GM12878 (cell line): ENCODE data around the gene DEUP1. TPM values are rescaled to one million over a fixed set of nuclear protein-coding genes. Genes with fewer than 3 reads are reported as not detected.

Experiments
- ATAC-seq: fragments of 200-7000 bp; cut with Tn5 transposase; 3 replicates; pipeline ENCODE4 v1.9.1; 2020; ENCODE audit warnings: mild to moderate bottlenecking, moderate library complexity
- BruUV-seq: library from RNA; stranded (reverse); fragments of 400-500 nt; replicated peaks from 2 replicates; lab custom pipeline; 2021; lab: Mats Ljungman, UMichigan
- CTCF ChIA-PET: fragments of 300-600 bp; sonication (Branson Sonifier 250); formaldehyde crosslinking; extraction: SDS; loops from one replicate; lab custom pipeline; 2021; ENCODE audit warnings: inconsistent platforms; lab: Yijun Ruan, JAX
- POLR2A ChIA-PET: fragments of 350-600 bp; formaldehyde crosslinking; extraction: SDS; loops from one replicate; lab custom pipeline; 2021; ENCODE audit warnings: inconsistent platforms; lab: Charles Lee
- RAD21 ChIA-PET: fragments of 300-600 bp; sonication (Branson Sonifier 250); formaldehyde crosslinking; loops from one replicate; lab custom pipeline; 2023; ENCODE audit warnings: antibody characterized with exemption; ENCODE audit not compliant: unreplicated experiment; lab: Charles Lee
- SMC1A ChIA-PET: fragments of 300-600 bp; sonication (Branson Sonifier 250); formaldehyde crosslinking; loops from one replicate; lab custom pipeline; 2023; ENCODE audit not compliant: unreplicated experiment, uncharacterized antibody; lab: Charles Lee
- DNase-seq: peaks from one replicate; pipeline ENCODE4 v3.0.0-alpha.2; 2011; ENCODE audit warnings: low read depth, low spot score
- FAIRE-seq: peaks from 3 replicates; lab custom pipeline; 2011; peaks lifted over from hg19 to GRCh38; lab: Jason Lieb, UNC
- H2AFZ ChIP-seq: 2 replicates; pipeline ENCODE4 v1.6.0; 2011; ENCODE audit warnings: low read depth, low read length, control low read depth; ENCODE audit not compliant: control insufficient read depth
- H3K27ac ChIP-seq: 2 replicates; pipeline ENCODE4 v1.5.1; 2011; ENCODE audit warnings: control low read depth; ENCODE audit not compliant: control insufficient read depth, insufficient read depth
- H3K27me3 ChIP-seq, 2 experiments: replicated peaks in 1 of 2; 2 replicates each; pipeline versions ENCODE4 v1.6.0 to v1.6.1; 2011; ENCODE audit warnings: low read length in 1 of 2; ENCODE audit not compliant: control insufficient read depth in 2 of 2, insufficient read depth in 2 of 2
- H3K36me3 ChIP-seq, 2 experiments: 2 replicates each; pipeline ENCODE4 v1.5.1; 2011; ENCODE audit warnings: low read length in 1 of 2; ENCODE audit not compliant: control insufficient read depth in 2 of 2, insufficient read depth in 2 of 2
- H3K4me1 ChIP-seq: 2 replicates; pipeline ENCODE4 v1.6.1; 2011; ENCODE audit warnings: mild to moderate bottlenecking, low read length, moderate library complexity, mixed read lengths; ENCODE audit not compliant: control insufficient read depth, insufficient read depth
- H3K4me2 ChIP-seq: 2 replicates; pipeline ENCODE4 v1.6.0; 2011; ENCODE audit warnings: control low read depth; ENCODE audit not compliant: control insufficient read depth, insufficient read depth
- H3K4me3 ChIP-seq: fragments of 200-600 bp; sonication (generic); 2 replicates; pipeline ENCODE4 v1.5.1; 2016
- H3K79me2 ChIP-seq: 2 replicates; pipeline ENCODE4 v1.6.0; 2011; ENCODE audit warnings: low read length; ENCODE audit not compliant: control insufficient read depth, insufficient read depth
- H3K9ac ChIP-seq: 2 replicates; pipeline ENCODE4 v1.8.0; 2011; ENCODE audit warnings: low read length, control low read depth, mixed read lengths; ENCODE audit not compliant: control insufficient read depth, insufficient read depth
- H3K9me3 ChIP-seq: replicated peaks from 3 replicates; pipeline ENCODE4 v1.5.1; 2011; ENCODE audit warnings: mild to moderate bottlenecking, low read length; ENCODE audit not compliant: control insufficient read depth, insufficient read depth
- H4K20me1 ChIP-seq: 2 replicates; pipeline ENCODE4 v1.6.0; 2011; ENCODE audit not compliant: control insufficient read depth, insufficient read depth
- BCL11A ChIP-seq: IDR thresholded peaks from 2 replicates; pipeline ENCODE4 v1.6.1; 2011; ENCODE audit warnings: low read depth, low read length
- CBX3 ChIP-seq: fragments of 200-600 bp; sonication (generic); IDR thresholded peaks from 2 replicates; pipeline ENCODE4 v1.6.1; 2016; ENCODE audit warnings: low read depth, borderline replicate concordance
- CHD4 ChIP-seq: fragments of 200-600 bp; sonication (generic); IDR thresholded peaks from 2 replicates; pipeline ENCODE4 v1.6.1; 2016; ENCODE audit warnings: mild to moderate bottlenecking
- FOXM1 ChIP-seq: IDR thresholded peaks from 2 replicates; pipeline ENCODE4 v1.6.1; 2012; ENCODE audit warnings: low read depth, mild to moderate bottlenecking, inconsistent platforms, low read length, moderate library complexity
- HDAC2 ChIP-seq: fragments of 200-600 bp; sonication (generic); IDR thresholded peaks from 2 replicates; pipeline ENCODE4 v1.6.1; 2017
- JUND ChIP-seq: IDR thresholded peaks from 2 replicates; pipeline ENCODE4 v1.6.1; 2012; ENCODE audit warnings: low read depth, mild to moderate bottlenecking, low read length, improper control_type of control experiment, moderate library complexity
- NFIC ChIP-seq: IDR thresholded peaks from 2 replicates; pipeline ENCODE4 v1.6.1; 2012; ENCODE audit warnings: low read depth, mild to moderate bottlenecking, inconsistent platforms, low read length, moderate library complexity
- NFXL1 ChIP-seq: fragments of 450-650 bp; IDR thresholded peaks from 2 replicates; pipeline ENCODE4 v1.6.1; 2017; ENCODE audit warnings: antibody characterized with exemption, mild to moderate bottlenecking, borderline replicate concordance
- SRF ChIP-seq, 2 experiments: IDR thresholded peaks; 2 replicates each; pipeline ENCODE4 v1.6.1; 2011; ENCODE audit warnings: low read depth in 2 of 2, low read length in 2 of 2, mild to moderate bottlenecking in 1 of 2, moderate library complexity in 1 of 2
- YBX1 ChIP-seq: fragments of 450-650 bp; IDR thresholded peaks from 2 replicates; pipeline ENCODE4 v1.6.1; 2016; ENCODE audit warnings: antibody characterized with exemption
- ZNF384 ChIP-seq: IDR thresholded peaks from 2 replicates; pipeline ENCODE4 v1.6.1; 2012; ENCODE audit warnings: low read depth, mild to moderate bottlenecking, low read length, improper control_type of control experiment, borderline replicate concordance
- WGBS: methylation state at CpG from one replicate; pipeline ENCODE4 v1.1.6; 2016; ENCODE audit warnings: low lambda C conversion rate; ENCODE audit not compliant: insufficient replicate concordance, insufficient coverage; ENCODE audit errors: missing lambda C conversion rate; 5-methylcytosine and 5-hydroxymethylcytosine counted together
- in situ Hi-C: fragments of 300-500 bp; cut with MboI; formaldehyde crosslinking; loops from 9 replicates; pipeline ENCODE4 v1.14.3; 2018; ENCODE audit warnings: mixed read lengths
- intact Hi-C: fragments of 100-400 bp; cut with micrococcal nuclease; formaldehyde crosslinking; loops from one replicate; pipeline ENCODE4 v1.14.2; 2022; ENCODE audit not compliant: unreplicated experiment
- polyA plus RNA-seq, 11 experiments: library from polyadenylated mRNA; depleted of rRNA in 4 of 11; unstranded in 6 of 11; stranded (reverse) in 5 of 11; fragments of >200 nt; fragmentation: Nextera tagmentation in 4 of 11; fragmentation: Illumina TruSeq in 1 of 11; extraction: Ambion mirVana in 4 of 11; extraction: Trizol in 1 of 11; gene quantifications; 1 replicate in 1 of 11; 2 replicates in 10 of 11; pipeline versions ENCODE4 v1.2.1 to v1.2.3, GENCODE V29; 2011 to 2016; ENCODE audit warnings: inconsistent platforms in 2 of 11, missing spikeins in 2 of 11, low read depth in 1 of 11
- total RNA-seq, 4 experiments: library from RNA; depleted of rRNA in 3 of 4; stranded (reverse); fragments of >200 nt in 3 of 4; fragmentation: Illumina TruSeq in 1 of 4; extraction: Trizol in 1 of 4; gene quantifications; 2 replicates each; pipeline versions ENCODE4 v1.2.1 to v1.2.3, GENCODE V29; 2013 to 2021
- TF ChIP-seq, protein P1 (sequence below): IDR thresholded peaks from 2 replicates; pipeline ENCODE4 v1.6.1; 2012; ENCODE audit warnings: low read depth, low read length, improper control_type of control experiment

Gene DEUP1
- total and polyA plus RNA-seq, 10 of the 15 experiments (the other 5 are each of a cell fraction or from before 2014, with no cell fraction given), result 0.12 TPM; not detected in 9

DNA sequence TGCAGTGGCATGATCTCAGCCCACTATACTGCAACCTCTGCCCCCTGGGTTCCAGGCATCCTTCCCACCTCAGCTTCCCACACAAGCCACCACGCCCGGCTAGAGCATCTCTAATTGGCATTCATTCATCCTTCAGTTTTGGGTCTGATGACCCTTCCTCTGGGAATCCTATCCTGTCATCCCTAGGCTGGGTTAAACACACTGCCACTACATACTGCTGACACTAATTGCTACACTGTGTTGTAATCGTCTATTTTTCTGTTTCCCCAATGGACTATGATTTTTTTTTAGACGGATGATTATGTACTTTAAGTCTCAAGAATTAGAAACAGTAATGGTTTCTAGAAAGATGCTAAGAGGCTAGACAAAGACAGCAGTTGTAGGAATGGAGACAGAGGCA lies 62.8 kb downstream of the DEUP1 start:
- H3K27ac ChIP-seq, result no peak overlapping the region
- POLR2A ChIA-PET, result interaction anchor here (0.5 kb wide), 1 partner anchor 33 kb away, joined by 3 read pairs; no protein-coding TSS in a partner anchor
- H3K4me3 ChIP-seq, result no peak overlapping the region
- no peak overlapping the region for H3K4me2 ChIP-seq
- in situ Hi-C loops, result no loop called here
- SMC1A ChIA-PET, result no interaction called here
- no TSS peak for BruUV-seq
- no peaks in the 10 kb centered on the region for H4K20me1 ChIP-seq
- H3K36me3 ChIP-seq, result no peaks in the 10 kb centered on the region
- H3K9ac ChIP-seq, result no peak overlapping the region
- H3K4me1 ChIP-seq, result no peaks in the 10 kb centered on the region
- FAIRE-seq (no peak), DNase-seq (no peak), ATAC-seq (no peak)
- CTCF ChIA-PET, result no interaction called here
- no peaks in the 10 kb centered on the region for H3K79me2 ChIP-seq
- RAD21 ChIA-PET, result no interaction called here
- intact Hi-C loops, result no loop called here
- H3K9me3 ChIP-seq, result no peaks in the 10 kb centered on the region
- H3K27me3 ChIP-seq, result no peaks in the 10 kb centered on the region
- 37% methylated on average over 4 of the region's 4 CpGs for WGBS
- H2AFZ ChIP-seq, result no peak overlapping the region
- no peak for TF ChIP-seq CBX3

DNA sequence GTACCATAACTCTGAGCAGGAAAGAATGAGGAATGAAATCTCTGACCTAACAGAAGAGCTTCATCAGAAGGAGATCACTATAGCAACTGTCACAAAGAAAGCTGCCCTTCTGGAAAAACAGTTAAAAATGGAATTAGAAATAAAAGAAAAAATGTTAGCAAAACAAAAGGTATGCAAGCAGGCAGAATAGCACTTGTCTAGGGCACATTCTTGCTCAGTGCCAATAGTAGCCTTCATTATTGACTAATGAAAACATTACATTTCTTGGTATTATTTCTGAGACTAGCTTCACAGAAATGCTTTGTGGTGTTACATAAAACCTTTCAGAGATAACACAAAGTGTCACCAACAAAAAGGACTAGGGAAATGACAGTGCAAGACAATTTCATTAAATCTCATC lies 63.9 kb downstream of the DEUP1 start:
- no peaks in the 10 kb centered on the region for H3K4me1 ChIP-seq
- in situ Hi-C loops, result no loop called here

More for the DNA sequence above, 63.9 kb downstream of the DEUP1 start:
- Histone ChIP-seq H3K27ac (no peak overlapping the region), H3K4me3 (no peak overlapping the region), H3K9ac (no peak overlapping the region), H3K79me2 (no peaks in the 10 kb centered on the region), H3K4me2 (no peak overlapping the region), H3K36me3 (no peaks in the 10 kb centered on the region), H4K20me1 (no peaks in the 10 kb centered on the region), H2AFZ (no peak overlapping the region), H3K9me3 (no peaks in the 10 kb centered on the region), H3K27me3 (no peaks in the 10 kb centered on the region)
- RAD21 ChIA-PET, result no interaction called here
- no peak for ATAC-seq
- FAIRE-seq, result no peak
- intact Hi-C loops, result no loop called here
- SMC1A ChIA-PET, result interaction anchor here (0.8 to 0.9 kb wide), 2 partner anchors 12 to 17 kb away, joined by 3 read pairs; no protein-coding TSS in a partner anchor
- TF ChIP-seq ZNF384, result no peak
- TF ChIP-seq JUND, result no peak
- TF ChIP-seq, protein P1, sequence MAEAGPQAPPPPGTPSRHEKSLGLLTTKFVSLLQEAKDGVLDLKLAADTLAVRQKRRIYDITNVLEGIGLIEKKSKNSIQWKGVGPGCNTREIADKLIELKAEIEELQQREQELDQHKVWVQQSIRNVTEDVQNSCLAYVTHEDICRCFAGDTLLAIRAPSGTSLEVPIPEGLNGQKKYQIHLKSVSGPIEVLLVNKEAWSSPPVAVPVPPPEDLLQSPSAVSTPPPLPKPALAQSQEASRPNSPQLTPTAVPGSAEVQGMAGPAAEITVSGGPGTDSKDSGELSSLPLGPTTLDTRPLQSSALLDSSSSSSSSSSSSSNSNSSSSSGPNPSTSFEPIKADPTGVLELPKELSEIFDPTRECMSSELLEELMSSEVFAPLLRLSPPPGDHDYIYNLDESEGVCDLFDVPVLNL, result no peak
- TF ChIP-seq SRF (IDR thresholded peaks at IDR 0.05; ENCODE audit: low read depth in 2 of 2, low read length in 2 of 2), result no peak
- TF ChIP-seq HDAC2, result no peak
- no peak for TF ChIP-seq CHD4
- TF ChIP-seq BCL11A, result no peak
- no peak for TF ChIP-seq FOXM1
- TF ChIP-seq NFIC, result no peak
- TF ChIP-seq YBX1, result no peak
- TF ChIP-seq NFXL1, result no peak
- BruUV-seq, result no TSS peak
- CTCF ChIA-PET, result no interaction called here
- POLR2A ChIA-PET, result no interaction called here
- no peak for DNase-seq
